ENCODE measurements around the gene FLNB.

The FLNB gene

DNA sequence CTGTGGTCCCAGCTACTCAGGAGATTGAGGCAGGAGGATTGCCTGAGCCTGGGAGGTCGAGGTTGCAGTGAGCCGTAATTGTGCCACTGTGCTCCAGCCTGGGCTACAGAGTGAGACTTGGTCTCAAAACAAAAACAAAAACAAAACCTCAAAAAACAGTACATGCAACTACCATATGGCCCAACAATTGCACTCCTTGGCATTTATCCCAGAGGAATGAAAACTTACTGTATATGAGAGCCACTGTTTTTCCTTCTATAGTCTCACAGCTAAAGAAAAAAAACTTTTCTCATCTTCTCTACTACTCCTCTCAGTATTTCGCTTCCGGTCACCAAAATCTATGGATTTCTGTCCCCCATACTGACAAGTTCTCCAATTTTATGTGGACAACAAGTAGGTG, 84.3 kb downstream of the FLNB start:
- TF ChIP-seq, protein P1, sequence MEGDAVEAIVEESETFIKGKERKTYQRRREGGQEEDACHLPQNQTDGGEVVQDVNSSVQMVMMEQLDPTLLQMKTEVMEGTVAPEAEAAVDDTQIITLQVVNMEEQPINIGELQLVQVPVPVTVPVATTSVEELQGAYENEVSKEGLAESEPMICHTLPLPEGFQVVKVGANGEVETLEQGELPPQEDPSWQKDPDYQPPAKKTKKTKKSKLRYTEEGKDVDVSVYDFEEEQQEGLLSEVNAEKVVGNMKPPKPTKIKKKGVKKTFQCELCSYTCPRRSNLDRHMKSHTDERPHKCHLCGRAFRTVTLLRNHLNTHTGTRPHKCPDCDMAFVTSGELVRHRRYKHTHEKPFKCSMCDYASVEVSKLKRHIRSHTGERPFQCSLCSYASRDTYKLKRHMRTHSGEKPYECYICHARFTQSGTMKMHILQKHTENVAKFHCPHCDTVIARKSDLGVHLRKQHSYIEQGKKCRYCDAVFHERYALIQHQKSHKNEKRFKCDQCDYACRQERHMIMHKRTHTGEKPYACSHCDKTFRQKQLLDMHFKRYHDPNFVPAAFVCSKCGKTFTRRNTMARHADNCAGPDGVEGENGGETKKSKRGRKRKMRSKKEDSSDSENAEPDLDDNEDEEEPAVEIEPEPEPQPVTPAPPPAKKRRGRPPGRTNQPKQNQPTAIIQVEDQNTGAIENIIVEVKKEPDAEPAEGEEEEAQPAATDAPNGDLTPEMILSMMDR (IDR thresholded peaks at IDR 0.05; ENCODE audit: extremely low read depth, insufficient read depth, missing control alignments) = no peak
- in situ Hi-C loops (cut with MboI; ENCODE audit: low pct_unique_long_range_greater_than_20kb, low sequenced_read_pairs, unreplicated experiment) = no loop called here
- DNase-seq (ENCODE audit: low spot score) = no peak

DNA sequence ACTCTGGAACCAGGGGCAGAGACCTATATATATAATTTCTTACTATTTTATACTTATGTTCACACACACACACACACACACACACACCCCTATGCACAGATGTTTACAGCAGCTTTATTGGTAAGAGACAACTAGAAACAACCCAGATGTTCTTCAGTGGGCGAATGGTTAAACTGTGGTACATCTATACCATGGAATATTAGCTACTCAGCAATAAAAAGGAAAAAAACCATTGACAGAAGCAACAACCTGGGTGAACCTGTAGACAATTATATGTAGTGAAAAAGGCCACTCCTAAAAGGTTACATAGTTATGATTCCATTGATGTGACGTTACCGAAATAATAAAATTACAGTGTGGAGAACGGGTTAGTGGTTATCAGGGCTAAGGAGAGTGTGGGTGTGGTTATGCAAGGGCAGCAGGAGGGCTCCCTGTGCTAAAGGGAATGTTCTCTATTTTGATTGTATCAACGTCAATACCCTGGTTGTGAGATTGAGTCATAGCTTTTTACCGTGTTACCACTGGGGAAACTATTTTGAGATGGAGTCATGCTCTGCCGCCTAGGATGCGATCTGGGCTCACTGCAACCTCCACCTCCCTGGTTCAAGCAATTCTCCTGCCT, 85.5 kb downstream of the FLNB start:
- in situ Hi-C loops (cut with MboI; ENCODE audit: low pct_unique_long_range_greater_than_20kb, low sequenced_read_pairs, unreplicated experiment) = no loop called here
- DNase-seq (ENCODE audit: low spot score) = no peak
- TF ChIP-seq, protein P1 (IDR thresholded peaks at IDR 0.05; ENCODE audit: extremely low read depth, insufficient read depth, missing control alignments) = no peak

DNA sequence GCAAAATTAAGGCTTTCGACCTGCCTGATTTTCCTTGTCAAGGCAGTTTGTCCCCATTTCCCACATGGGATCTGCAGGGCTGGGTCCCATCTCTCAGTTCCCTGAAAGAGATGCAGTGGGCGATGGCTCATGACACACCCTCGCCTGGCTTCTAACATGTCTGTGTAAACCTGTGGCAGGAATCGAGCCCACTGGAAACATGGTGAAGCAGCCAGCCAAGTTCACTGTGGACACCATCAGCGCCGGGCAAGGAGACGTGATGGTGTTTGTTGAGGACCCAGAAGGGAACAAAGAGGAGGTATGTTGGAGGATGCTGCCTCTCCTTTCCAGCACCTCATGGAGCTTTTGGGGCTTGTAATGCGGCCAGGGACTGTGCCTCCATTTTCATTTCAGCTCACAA, 86.4 kb downstream of the FLNB start:
- in situ Hi-C loops (cut with MboI; ENCODE audit: low pct_unique_long_range_greater_than_20kb, low sequenced_read_pairs, unreplicated experiment) = no loop called here
- TF ChIP-seq, protein P1 (IDR thresholded peaks at IDR 0.05; ENCODE audit: extremely low read depth, insufficient read depth, missing control alignments) = no peak
- DNase-seq (ENCODE audit: low spot score) = no peak

DNA sequence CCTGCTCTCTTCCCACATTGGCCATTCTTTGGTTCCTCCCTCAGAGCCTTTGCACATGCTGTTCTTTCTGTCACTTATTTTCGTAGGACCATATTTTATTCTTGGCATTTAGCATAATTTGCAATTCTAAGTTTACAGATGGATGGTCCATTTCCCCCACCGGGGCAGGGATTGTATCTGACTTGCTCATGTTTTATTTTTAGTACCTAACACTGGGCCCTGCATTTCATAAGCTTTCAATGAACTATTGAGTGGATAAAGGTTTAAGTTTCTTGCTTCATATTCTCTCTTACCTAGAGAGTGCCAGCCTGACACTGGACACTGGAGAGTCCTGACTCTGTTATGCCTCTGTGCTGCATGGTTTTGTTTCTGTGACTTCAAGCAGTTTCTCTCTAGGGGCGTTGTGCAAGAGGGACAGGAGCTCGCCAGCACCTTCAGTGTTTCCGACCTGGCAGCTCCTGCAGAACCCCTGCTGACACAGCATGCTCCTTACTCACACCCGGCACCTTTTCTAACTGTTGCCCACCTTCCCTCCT, 87.4 kb downstream of the FLNB start:
- in situ Hi-C loops (cut with MboI; ENCODE audit: low pct_unique_long_range_greater_than_20kb, low sequenced_read_pairs, unreplicated experiment) = no loop called here
- DNase-seq (ENCODE audit: low spot score) = no peak
- TF ChIP-seq, protein P1 (IDR thresholded peaks at IDR 0.05; ENCODE audit: extremely low read depth, insufficient read depth, missing control alignments) = no peak

DNA sequence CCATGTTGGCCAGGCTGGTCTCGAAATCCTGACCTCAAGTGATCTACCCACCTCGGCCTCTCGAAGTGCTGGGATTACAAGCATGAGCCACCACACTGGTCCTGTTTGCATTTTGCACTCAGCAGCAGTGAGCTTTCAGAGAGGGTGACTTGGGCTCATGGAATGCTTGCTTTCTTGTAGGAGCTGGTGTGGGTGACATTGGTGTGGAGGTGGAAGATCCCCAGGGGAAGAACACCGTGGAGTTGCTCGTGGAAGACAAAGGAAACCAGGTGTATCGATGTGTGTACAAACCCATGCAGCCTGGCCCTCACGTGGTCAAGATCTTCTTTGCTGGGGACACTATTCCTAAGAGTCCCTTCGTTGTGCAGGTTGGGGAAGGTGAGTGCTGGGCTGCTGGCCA, 90.3 kb downstream of the FLNB start:
- in situ Hi-C loops (cut with MboI; ENCODE audit: low pct_unique_long_range_greater_than_20kb, low sequenced_read_pairs, unreplicated experiment) = no loop called here
- DNase-seq (ENCODE audit: low spot score) = no peak
- TF ChIP-seq, protein P1 (IDR thresholded peaks at IDR 0.05; ENCODE audit: extremely low read depth, insufficient read depth, missing control alignments) = no peak

DNA sequence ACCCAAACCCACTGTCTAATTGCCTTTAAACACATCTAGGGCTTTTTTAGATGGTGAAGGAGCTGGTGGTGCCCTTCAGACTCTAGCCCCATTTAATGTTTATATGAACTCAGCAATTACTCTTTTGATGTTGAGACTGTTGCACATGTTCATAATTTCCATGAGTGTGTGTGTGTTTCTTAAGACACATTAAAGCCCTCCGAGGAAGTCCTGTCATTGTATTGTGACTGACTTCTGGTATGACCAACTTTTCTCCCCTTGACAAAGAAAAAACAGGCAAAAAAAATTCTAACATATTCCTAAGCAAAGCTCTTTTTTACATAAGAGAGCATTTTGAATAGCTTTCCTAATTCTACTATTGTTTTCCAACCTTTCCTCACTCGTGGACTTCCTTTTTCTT, 91.6 kb downstream of the FLNB start:
- in situ Hi-C loops (cut with MboI; ENCODE audit: low pct_unique_long_range_greater_than_20kb, low sequenced_read_pairs, unreplicated experiment) = no loop called here
- TF ChIP-seq, protein P1 (IDR thresholded peaks at IDR 0.05; ENCODE audit: extremely low read depth, insufficient read depth, missing control alignments) = no peak
- no peak for DNase-seq (ENCODE audit: low spot score)
